NCI-H524 (cell line): ENCODE measurements around the gene ARX.

Experiments
- DNase-seq, 2 experiments: peaks; one replicate each; lab custom pipeline; 2025; lab: John Stamatoyannopoulos, UW

The ARX gene

GRCh38 chrX:25001808-25002660 is 13.7 kb downstream of the ARX start:
- no peak for DNase-seq

- DNase-seq, result no peak
These were observed 16.3 kb downstream of the ARX start for GRCh38 chrX:24999511-24999910.

GRCh38 chrX:24996096-24996709 is 19.6 kb downstream of the ARX start:
- no peak for DNase-seq

GRCh38 chrX:24993879-24994278 is 21.9 kb downstream of the ARX start:
- DNase-seq, result no peak

GRCh38 chrX:24990535-24990934 is 25.2 kb downstream of the ARX start:
- DNase-seq, result no peak

- peak; percentile 24 to 55 for DNase-seq
These were observed 27.5 kb downstream of the ARX start for GRCh38 chrX:24988314-24988713.

GRCh38 chrX:24987731-24988130 is 28.0 kb downstream of the ARX start:
- DNase-seq, result no peak

- no peak for DNase-seq
These were observed 30.6 kb downstream of the ARX start for GRCh38 chrX:24985120-24985519.

- no peak for DNase-seq
These were observed 31.8 kb downstream of the ARX start for GRCh38 chrX:24983931-24984330.

- peak in 1 of 2 experiments; percentile 9 for DNase-seq
These were observed 33.3 kb downstream of the ARX start for GRCh38 chrX:24982306-24982965.

- no peak for DNase-seq
These were observed 34.7 kb downstream of the ARX start for GRCh38 chrX:24981030-24981429.

GRCh38 chrX:24979081-24979480 is 36.7 kb downstream of the ARX start:
- no peak for DNase-seq

- DNase-seq, result no peak
These were observed 46.0 kb downstream of the ARX start for GRCh38 chrX:24969812-24970211.

- no peak for DNase-seq
These were observed 50.4 kb downstream of the ARX start for GRCh38 chrX:24965372-24965771.

GRCh38 chrX:24963823-24964222 is 51.9 kb downstream of the ARX start:
- DNase-seq, result peak in 1 of 2 experiments; percentile 6

GRCh38 chrX:24961809-24962208 is 54.0 kb downstream of the ARX start:
- DNase-seq, result no peak

GRCh38 chrX:24956828-24957227 is 58.9 kb downstream of the ARX start:
- DNase-seq, result peak in 1 of 2 experiments; percentile 14

- no peak for DNase-seq
These were observed 60.3 kb downstream of the ARX start for GRCh38 chrX:24955372-24955930.

- DNase-seq, result no peak
These were observed 61.0 kb downstream of the ARX start for GRCh38 chrX:24954732-24955131.
